IMR-90 (cell line): Measurements from ENCODE around the gene CAMK2B. TPM values are rescaled to one million over a fixed set of nuclear protein-coding genes. Genes with fewer than 3 reads are reported as not detected.

Experiments used
- ATAC-seq: fragments of 200-7000 bp; cut with Tn5 transposase; 2 replicates; pipeline ENCODE4 v1.9.1; 2020; ENCODE audit warnings: low read depth, mild to moderate bottlenecking, moderate library complexity
- BruUV-seq: library from RNA; stranded (reverse); fragments of 400-500 nt; replicated peaks from 2 replicates; lab custom pipeline; 2021; lab: Mats Ljungman, UMichigan
- CTCF ChIA-PET: fragments of 300-600 bp; formaldehyde crosslinking; extraction: SDS; loops from one replicate; lab custom pipeline; 2021; ENCODE audit warnings: antibody characterized with exemption; lab: Yijun Ruan, JAX
- POLR2A ChIA-PET: fragments of 300-600 bp; sonication (Branson Sonifier 250); formaldehyde crosslinking; loops from one replicate; lab custom pipeline; 2022; ENCODE audit warnings: antibody characterized with exemption; ENCODE audit not compliant: unreplicated experiment; lab: Charles Lee
- DNase-seq: peaks from one replicate; pipeline ENCODE4 v3.0.0; 2013
- H2AFZ ChIP-seq: replicated peaks from 2 replicates; pipeline ENCODE3; 2013; ENCODE audit warnings: low read length, mild to moderate bottlenecking; ENCODE audit not compliant: poor library complexity
- H2AK5ac ChIP-seq: 2 replicates; pipeline ENCODE4 v1.6.1; 2013; ENCODE audit warnings: low read depth, low read length, inconsistent platforms
- H2AK9ac ChIP-seq: replicated peaks from 2 replicates; pipeline ENCODE3; 2013; ENCODE audit warnings: mild to moderate bottlenecking, low read depth, low read length, moderate library complexity; ENCODE audit not compliant: poor library complexity
- H2BK120ac ChIP-seq: 2 replicates; pipeline ENCODE4 v1.6.1; 2013; ENCODE audit warnings: low read depth, low read length, inconsistent platforms
- H2BK15ac ChIP-seq: 3 replicates; pipeline ENCODE4 v1.6.1; 2013; ENCODE audit warnings: low read depth, low read length, inconsistent platforms
- H2BK20ac ChIP-seq: 2 replicates; pipeline ENCODE4 v1.6.1; 2013; ENCODE audit warnings: low read depth, mild to moderate bottlenecking, inconsistent platforms, low read length, moderate library complexity
- H2BK5ac ChIP-seq: 2 replicates; pipeline ENCODE4 v1.6.1; 2013; ENCODE audit warnings: mild to moderate bottlenecking, low read depth, low read length, inconsistent platforms; ENCODE audit not compliant: poor library complexity, severe bottlenecking
- H3K14ac ChIP-seq: replicated peaks from 2 replicates; pipeline ENCODE4 v1.6.1; 2013; ENCODE audit warnings: low read depth, low read length, inconsistent platforms
- H3K18ac ChIP-seq: 2 replicates; pipeline ENCODE4 v1.6.1; 2013; ENCODE audit warnings: low read depth, low read length, control low read depth
- H3K23ac ChIP-seq: 2 replicates; pipeline ENCODE4 v1.6.1; 2013; ENCODE audit warnings: low read depth, low read length, inconsistent platforms
- H3K27ac ChIP-seq: 2 replicates; pipeline ENCODE4 v1.5.1; 2013; ENCODE audit warnings: mild to moderate bottlenecking, control low read depth, low read length; ENCODE audit not compliant: insufficient read depth
- H3K27me3 ChIP-seq: 2 replicates; pipeline ENCODE4 v1.6.1; 2013; ENCODE audit warnings: low read length; ENCODE audit not compliant: control insufficient read depth, insufficient read depth
- H3K36me3 ChIP-seq: 2 replicates; pipeline ENCODE4 v1.6.1; 2013; ENCODE audit warnings: low read length, mixed read lengths; ENCODE audit not compliant: control insufficient read depth, insufficient read depth
- H3K4ac ChIP-seq: 2 replicates; pipeline ENCODE4 v1.6.1; 2013; ENCODE audit warnings: low read depth, low read length, inconsistent platforms
- H3K4me1 ChIP-seq: 2 replicates; pipeline ENCODE4 v1.6.1; 2013; ENCODE audit warnings: low read length, mixed read lengths; ENCODE audit not compliant: control insufficient read depth, insufficient read depth
- H3K4me2 ChIP-seq: 2 replicates; pipeline ENCODE4 v1.6.1; 2013; ENCODE audit warnings: low read depth, mild to moderate bottlenecking, control low read depth, low read length, moderate library complexity
- H3K4me3 ChIP-seq: 2 replicates; pipeline ENCODE4 v1.5.1; 2013; ENCODE audit warnings: low read depth, mild to moderate bottlenecking, control low read depth, low read length, moderate library complexity; ENCODE audit not compliant: insufficient read depth
- H3K56ac ChIP-seq: 2 replicates; pipeline ENCODE4 v1.6.1; 2013; ENCODE audit warnings: low read length, inconsistent platforms; ENCODE audit not compliant: insufficient read depth; ENCODE audit errors: extremely low read depth
- H3K79me1 ChIP-seq, 2 experiments: 2 replicates each; pipeline ENCODE4 v1.6.1; 2013; ENCODE audit warnings: low read length in 2 of 2, inconsistent platforms in 1 of 2, low read depth in 1 of 2
- H3K9ac ChIP-seq: 2 replicates; pipeline ENCODE4 v1.6.1; 2013; ENCODE audit warnings: low read depth, low read length, control low read depth
- H3K9me1 ChIP-seq: 2 replicates; pipeline ENCODE4 v1.6.1; 2013; ENCODE audit warnings: low read length, inconsistent platforms; ENCODE audit not compliant: insufficient read depth
- H3K9me3 ChIP-seq: 2 replicates; pipeline ENCODE4 v1.6.1; 2013; ENCODE audit warnings: low read length; ENCODE audit not compliant: control insufficient read depth, insufficient read depth
- H4K20me1 ChIP-seq: 2 replicates; pipeline ENCODE4 v1.6.1; 2013; ENCODE audit warnings: low read length, inconsistent platforms; ENCODE audit not compliant: insufficient read depth
- H4K5ac ChIP-seq: 2 replicates; pipeline ENCODE4 v1.6.1; 2013; ENCODE audit warnings: mild to moderate bottlenecking, low read depth, low read length, control low read depth
- H4K8ac ChIP-seq, 2 experiments: 2 replicates each; pipeline ENCODE4 v1.6.1; 2013; ENCODE audit warnings: low read depth in 2 of 2, low read length in 2 of 2, control low read depth in 1 of 2, inconsistent platforms in 1 of 2
- H4K91ac ChIP-seq: 2 replicates; pipeline ENCODE4 v1.6.1; 2013; ENCODE audit warnings: low read depth, low read length, inconsistent platforms; ENCODE audit not compliant: insufficient read depth
- BHLHE40 ChIP-seq: fragments of 150-350 bp; IDR thresholded peaks from 2 replicates; pipeline ENCODE4 v1.6.1; 2016; ENCODE audit warnings: mild to moderate bottlenecking, low read depth, low read length
- CEBPB ChIP-seq: IDR thresholded peaks from 2 replicates; pipeline ENCODE4 v1.6.1; 2012; ENCODE audit warnings: low read depth, low read length, improper control_type of control experiment
- CHD1 ChIP-seq: IDR thresholded peaks from 2 replicates; pipeline ENCODE4 v1.6.1; 2012; ENCODE audit warnings: low read depth, low read length, improper control_type of control experiment
- CTCF ChIP-seq: conservative IDR thresholded peaks from 2 replicates; pipeline ENCODE4 v1.5.1; 2012; ENCODE audit warnings: mild to moderate bottlenecking, low read depth, low read length, improper control_type of control experiment
- FOS ChIP-seq: fragments of 150-350 bp; IDR thresholded peaks from 2 replicates; pipeline ENCODE4 v1.6.1; 2016; ENCODE audit warnings: low read depth, low read length
- MAFK ChIP-seq: IDR thresholded peaks from 2 replicates; pipeline ENCODE4 v1.6.1; 2012; ENCODE audit warnings: low read depth, low read length, improper control_type of control experiment
- MAZ ChIP-seq: IDR thresholded peaks from 2 replicates; pipeline ENCODE4 v1.6.1; 2012; ENCODE audit warnings: low read depth, mild to moderate bottlenecking, low read length, improper control_type of control experiment, moderate library complexity, borderline replicate concordance
- MXI1 ChIP-seq: IDR thresholded peaks from 2 replicates; pipeline ENCODE4 v1.6.1; 2012; ENCODE audit warnings: low read depth, mild to moderate bottlenecking, low read length, moderate library complexity, borderline replicate concordance
- NFE2L2 ChIP-seq: fragments of 150-350 bp; IDR thresholded peaks from 2 replicates; pipeline ENCODE4 v1.6.1; 2016; ENCODE audit warnings: low read depth, mild to moderate bottlenecking, low read length
- POLR2A ChIP-seq: IDR thresholded peaks from 2 replicates; pipeline ENCODE4 v1.6.1; 2012; ENCODE audit warnings: mild to moderate bottlenecking, low read depth, low read length
- RAD21 ChIP-seq: IDR thresholded peaks from 2 replicates; pipeline ENCODE4 v1.6.1; 2012; ENCODE audit warnings: low read length, improper control_type of control experiment
- RCOR1 ChIP-seq: IDR thresholded peaks from 2 replicates; pipeline ENCODE4 v1.6.1; 2012; ENCODE audit warnings: mild to moderate bottlenecking, low read length, improper control_type of control experiment; ENCODE audit not compliant: insufficient replicate concordance
- RFX5 ChIP-seq: IDR thresholded peaks from 2 replicates; pipeline ENCODE4 v1.8.0; 2012; ENCODE audit warnings: low read depth, mild to moderate bottlenecking, low read length, moderate library complexity
- SMC3 ChIP-seq: fragments of 150-350 bp; IDR thresholded peaks from 2 replicates; pipeline ENCODE4 v1.6.1; 2016; ENCODE audit warnings: low read depth, mild to moderate bottlenecking, antibody characterized with exemption, low read length, moderate library complexity
- USF2 ChIP-seq: fragments of 150-350 bp; IDR thresholded peaks from 2 replicates; pipeline ENCODE4 v1.6.1; 2017; ENCODE audit warnings: mild to moderate bottlenecking, antibody characterized with exemption, low read length, low read depth
- WGBS, 2 experiments: methylation state at CpG; one replicate each; pipeline versions ENCODE4 v1.1.5 to v1.1.7; 2013; ENCODE audit warnings: missing lambda C conversion rate in 2 of 2; ENCODE audit not compliant: insufficient read length in 1 of 2; ENCODE audit errors: extremely low coverage in 2 of 2; 5-methylcytosine and 5-hydroxymethylcytosine counted together
- dilution Hi-C: fragments of 300-500 bp; cut with HindIII; formaldehyde crosslinking; loops from one replicate; pipeline ENCODE4 v1.14.3; 2018; ENCODE audit warnings: low sequenced_read_pairs; ENCODE audit not compliant: unreplicated experiment
- in situ Hi-C: fragments of 300-500 bp; cut with MboI; formaldehyde crosslinking; loops from 3 replicates; pipeline ENCODE4 v1.14.3; 2019; ENCODE audit warnings: low sequenced_read_pairs, inconsistent platforms, mixed read lengths
- intact Hi-C: fragments of 100-400 bp; cut with micrococcal nuclease; formaldehyde crosslinking; loops from 2 replicates; pipeline ENCODE4 v1.10.0; 2022
- polyA plus RNA-seq, 3 experiments: library from polyadenylated mRNA; depleted of rRNA; stranded (reverse); fragments of >200 nt; gene quantifications; 2 replicates each; pipeline ENCODE4 v1.2.3, GENCODE V29; 2012; ENCODE audit warnings: low replicate concordance in 1 of 3
- total RNA-seq: library from RNA; depleted of rRNA; stranded (reverse); fragments of >200 nt; gene quantifications from 2 replicates; pipeline ENCODE4 v1.2.3, GENCODE V29; 2012

The CAMK2B gene
- total and polyA plus RNA-seq, 2 of the 4 experiments (the other 2 are of a cell fraction): 0.18 to 0.36 TPM

GRCh38 chr7:44208085-44208484 is 117.3 kb downstream of the CAMK2B start:
- Histone ChIP-seq H2BK5ac (no peak overlapping the region), H2AFZ (no peak overlapping the region), H2BK20ac (no peak overlapping the region), H4K8ac (no peak overlapping the region), H3K14ac (no peak overlapping the region), H3K9me3 (no peaks in the 10 kb centered on the region), H2BK120ac (no peak overlapping the region), H3K79me1 (peaks cover 27 to 59% of the 10 kb centered on the region in 2 experiments), H3K4me3 (no peak overlapping the region), H3K4me2 (no peak overlapping the region), H3K18ac (no peak overlapping the region), H4K20me1 (peaks cover 24% of the 10 kb centered on the region), H3K9me1 (peaks cover 4% of the 10 kb centered on the region), H3K23ac (no peak overlapping the region), H3K27me3 (no peaks in the 10 kb centered on the region), H3K9ac (no peak overlapping the region), H3K27ac (no peak overlapping the region), H4K91ac (no peak overlapping the region), H3K36me3 (peaks cover 73% of the 10 kb centered on the region), H3K4me1 (no peaks in the 10 kb centered on the region), H3K4ac (no peak overlapping the region), H2AK5ac (no peak overlapping the region), H2AK9ac (no peak overlapping the region), H3K56ac (no peak overlapping the region), H2BK15ac (no peak overlapping the region), H4K5ac (no peak overlapping the region)
- intact Hi-C loops: no loop called here
- DNase-seq (no peak), ATAC-seq (no peak)
- in situ Hi-C loops: no loop called here
- TF ChIP-seq FOS: no peak
- TF ChIP-seq NFE2L2: no peak
- TF ChIP-seq CHD1: no peak
- TF ChIP-seq BHLHE40: no peak
- TF ChIP-seq USF2: no peak
- TF ChIP-seq RAD21: no peak
- no peak for TF ChIP-seq MAZ
- TF ChIP-seq SMC3: no peak
- no peak for TF ChIP-seq POLR2A
- TF ChIP-seq MAFK: no peak
- no peak for TF ChIP-seq RCOR1
- TF ChIP-seq RFX5: no peak
- TF ChIP-seq MXI1: no peak
- TF ChIP-seq CEBPB: no peak
- TF ChIP-seq CTCF: no peak
- WGBS, 2 experiments: no CpG with 5 or more reads among the region's 7 CpGs
- POLR2A ChIA-PET: no interaction called here
- BruUV-seq: no TSS peak
- dilution Hi-C loops: no loop called here
- CTCF ChIA-PET: no interaction called here
